Transverse colon (tissue), 4 donors: Measurements from ENCODE around the gene EMP2. TPM values are rescaled to one million over a fixed set of nuclear protein-coding genes. Genes with fewer than 3 reads are reported as not detected.

ENCODE experiments used
- DNase-seq: peaks from one replicate; pipeline ENCODE4 v3.0.0-alpha.2; 2019
- H3K27ac ChIP-seq, 4 donors: fragments of 200-600 bp; sonication (generic); 2 replicates each; pipeline ENCODE4 v1.5.1; 2016 to 2018; ENCODE audit warnings: inconsistent platforms in 4 of 4
- H3K27me3 ChIP-seq: fragments of 200-600 bp; sonication (generic); 2 replicates; pipeline ENCODE4 v1.5.1; 2017; ENCODE audit warnings: inconsistent platforms
- H3K36me3 ChIP-seq, 4 donors: fragments of 200-600 bp; sonication (generic); 2 replicates each; pipeline ENCODE4 v1.5.1; 2017 to 2019; ENCODE audit warnings: inconsistent platforms in 4 of 4
- H3K4me1 ChIP-seq, 4 donors: fragments of 200-600 bp; sonication (generic); 2 replicates each; pipeline ENCODE4 v1.5.1; 2017 to 2020; ENCODE audit warnings: inconsistent platforms in 4 of 4
- H3K4me3 ChIP-seq, 4 donors: fragments of 200-600 bp; sonication (generic); 1 replicate in 1 of 4; 2 replicates in 3 of 4; pipeline versions ENCODE4 v1.5.1 to v1.6.1; 2017 to 2019; ENCODE audit warnings: inconsistent platforms in 4 of 4
- H3K9me3 ChIP-seq, 2 donors: fragments of 200-600 bp; sonication (generic); 2 replicates each; pipeline ENCODE4 v1.5.1; 2017 to 2019; ENCODE audit warnings: inconsistent platforms in 2 of 2
- CTCF ChIP-seq, 5 experiments: fragments of 200-600 bp in 3 of 5; fragments of 450-650 bp in 2 of 5; sonication (generic) in 3 of 5; IDR thresholded peaks; 1 replicate in 2 of 5; 2 replicates in 3 of 5; pipeline ENCODE4 v1.5.1; 2016 to 2017; ENCODE audit warnings: antibody characterized with exemption in 5 of 5, inconsistent platforms in 3 of 5, mild to moderate bottlenecking in 2 of 5, moderate library complexity in 1 of 5
- EP300 ChIP-seq: sonication (generic); formaldehyde crosslinking; IDR thresholded peaks from one replicate; pipeline ENCODE4 v1.6.1; 2017; ENCODE audit warnings: antibody characterized with exemption, low read depth
- POLR2A ChIP-seq: fragments of 450-650 bp; IDR thresholded peaks from one replicate; pipeline ENCODE4 v1.6.1; 2016; ENCODE audit warnings: antibody characterized with exemption, mild to moderate bottlenecking, moderate library complexity
- POLR2AphosphoS5 ChIP-seq, 3 donors: sonication (generic); formaldehyde crosslinking; IDR thresholded peaks; one replicate each; pipeline ENCODE4 v1.6.1; 2016; ENCODE audit warnings: antibody characterized with exemption in 3 of 3
- WGBS, 2 donors: methylation state at CpG; one replicate each; pipeline ENCODE4 v1.1.5; 2018; ENCODE audit warnings: low coverage in 1 of 2; 5-methylcytosine and 5-hydroxymethylcytosine counted together
- in situ Hi-C, 4 donors: fragments of 200-750 bp; cut with MboI; loops; one replicate each; pipeline versions ENCODE4 v1.15.0 to v1.15.1; 2017; ENCODE audit warnings: low sequenced_read_pairs in 3 of 4, low pct_ligation_motif_present in 1 of 4, low pct_unique_long_range_greater_than_20kb in 1 of 4
- intact Hi-C: fragments of 100-400 bp; cut with DNase I; formaldehyde crosslinking; loops from one replicate; pipeline ENCODE4 v1.15.1; 2023; ENCODE audit warnings: low total_unique reads
- total RNA-seq, 4 donors: library from RNA; depleted of rRNA; stranded (reverse); fragments of >200 nt; gene quantifications; one replicate each; pipeline ENCODE4 v1.1.0, GENCODE V29; 2016

Gene EMP2
- total RNA-seq, 4 donors from 2014 or later, result 22.1 to 51.0 (median 40.2) TPM

GRCh38 chr16:10601444-10602408 is 21.3 kb upstream of the EMP2 start:
- peak; percentile 56 to 73 (median 59) for TF ChIP-seq POLR2AphosphoS5 (IDR thresholded peaks at IDR 0.05)
- no peak for TF ChIP-seq CTCF (IDR thresholded peaks at IDR 0.05)
- intact Hi-C loops, result no loop called here

GRCh38 chr16:10600782-10601443 is 20.5 kb upstream of the EMP2 start:
- DNase-seq, result no peak
- in situ Hi-C loops (no loop called here), intact Hi-C loops (no loop called here)
- 78 to 93% methylated on average over 3 to 12 of the region's 12 CpGs for WGBS, 2 donors
- Histone ChIP-seq H3K27me3 (no peaks in the 10 kb centered on the region), H3K36me3 (no peaks in the 10 kb centered on the region), H3K9me3 (no peaks in the 10 kb centered on the region), H3K27ac (peak overlapping the region in 2 of 4 donors; percentile 30 to 82), H3K4me3 (no peak overlapping the region), H3K4me1 (peaks cover 0 to 52% (median 31%) of the 10 kb centered on the region in 4 donors)
- TF ChIP-seq CTCF (IDR thresholded peaks at IDR 0.05), result no peak
- no peak for TF ChIP-seq EP300
- TF ChIP-seq POLR2AphosphoS5 (IDR thresholded peaks at IDR 0.05), result no peak
- no peak for TF ChIP-seq POLR2A

More at GRCh38 chr16:10601444-10602408, 21.3 kb upstream of the EMP2 start:
- H3K27ac ChIP-seq, result peak overlapping the region in 2 of 4 donors; percentile 30 to 44
- in situ Hi-C loops, result no loop called here
- peaks cover 0 to 52% (median 31%) of the 10 kb centered on the region in 4 donors for H3K4me1 ChIP-seq
- no peak overlapping the region for H3K4me3 ChIP-seq
- H3K27me3 ChIP-seq, result no peaks in the 10 kb centered on the region
- WGBS, 2 donors, result 56 to 80% methylated on average over 2 to 12 of the region's 13 CpGs
- peak; percentile 64 for DNase-seq
- H3K9me3 ChIP-seq, result no peaks in the 10 kb centered on the region
- no peaks in the 10 kb centered on the region for H3K36me3 ChIP-seq

- Histone ChIP-seq H3K4me3 (no peak overlapping the region), H3K9me3 (no peaks in the 10 kb centered on the region), H3K36me3 (no peaks in the 10 kb centered on the region), H3K4me1 (peaks cover 0 to 58% (median 31%) of the 10 kb centered on the region in 4 donors), H3K27ac (peak overlapping the region; percentile 72 to 82 (median 80)), H3K27me3 (no peaks in the 10 kb centered on the region)
- TF ChIP-seq POLR2A (peak; percentile 22), CTCF (IDR thresholded peaks at IDR 0.05) (no peak), POLR2AphosphoS5 (IDR thresholded peaks at IDR 0.05) (peak in 1 of 3 donors; percentile 23), EP300 (no peak)
- DNase-seq, result no peak
- WGBS, 2 donors, result 61% methylated on average over 7 of the region's 7 CpGs; no CpG with 5 or more reads in 1 of the 2 donors
- intact Hi-C loops (no loop called here), in situ Hi-C loops (no loop called here)
Observed at GRCh38 chr16:10599626-10600025, 19.2 kb upstream of the EMP2 start.

- peak overlapping the region; percentile 72 to 82 (median 80) for H3K27ac ChIP-seq
Observed at GRCh38 chr16:10598157-10598556, 17.8 kb upstream of the EMP2 start.

More at GRCh38 chr16:10598157-10598556, 17.8 kb upstream of the EMP2 start:
- in situ Hi-C loops (no loop called here), intact Hi-C loops (no loop called here)
- TF ChIP-seq EP300 (no peak), CTCF (IDR thresholded peaks at IDR 0.05) (no peak), POLR2A (peak; percentile 24), POLR2AphosphoS5 (IDR thresholded peaks at IDR 0.05) (peak; percentile 27 to 35 (median 32))
- H3K4me1 ChIP-seq, result peaks cover 0 to 65% (median 34%) of the 10 kb centered on the region in 4 donors
- H3K27me3 ChIP-seq, result no peaks in the 10 kb centered on the region
- H3K4me3 ChIP-seq, result no peak overlapping the region
- 19 to 38% methylated on average over 5 to 11 of the region's 11 CpGs for WGBS, 2 donors
- no peaks in the 10 kb centered on the region for H3K9me3 ChIP-seq
- no peaks in the 10 kb centered on the region for H3K36me3 ChIP-seq
- peak; percentile 88 for DNase-seq
